GM12878 (cell line): ENCODE results near the gene GPI. TPM values are rescaled to one million over a fixed set of nuclear protein-coding genes. Genes with fewer than 3 reads are reported as not detected.

Experiments used
- ATAC-seq: fragments of 200-7000 bp; cut with Tn5 transposase; 3 replicates; pipeline ENCODE4 v1.9.1; 2020; ENCODE audit warnings: mild to moderate bottlenecking, moderate library complexity
- BruUV-seq: library from RNA; stranded (reverse); fragments of 400-500 nt; replicated peaks from 2 replicates; lab custom pipeline; 2021; lab: Mats Ljungman, UMichigan
- CTCF ChIA-PET: fragments of 300-600 bp; sonication (Branson Sonifier 250); formaldehyde crosslinking; extraction: SDS; loops from one replicate; lab custom pipeline; 2021; ENCODE audit warnings: inconsistent platforms; lab: Yijun Ruan, JAX
- POLR2A ChIA-PET: fragments of 350-600 bp; formaldehyde crosslinking; extraction: SDS; loops from one replicate; lab custom pipeline; 2021; ENCODE audit warnings: inconsistent platforms; lab: Charles Lee
- RAD21 ChIA-PET: fragments of 300-600 bp; sonication (Branson Sonifier 250); formaldehyde crosslinking; loops from one replicate; lab custom pipeline; 2023; ENCODE audit warnings: antibody characterized with exemption; ENCODE audit not compliant: unreplicated experiment; lab: Charles Lee
- SMC1A ChIA-PET: fragments of 300-600 bp; sonication (Branson Sonifier 250); formaldehyde crosslinking; loops from one replicate; lab custom pipeline; 2023; ENCODE audit not compliant: unreplicated experiment, uncharacterized antibody; lab: Charles Lee
- DNase-seq: peaks from one replicate; pipeline ENCODE4 v3.0.0-alpha.2; 2011; ENCODE audit warnings: low read depth, low spot score
- FAIRE-seq: peaks from 3 replicates; lab custom pipeline; 2011; peaks lifted over from hg19 to GRCh38; lab: Jason Lieb, UNC
- H2AFZ ChIP-seq: 2 replicates; pipeline ENCODE4 v1.6.0; 2011; ENCODE audit warnings: low read depth, low read length, control low read depth; ENCODE audit not compliant: control insufficient read depth
- H3K27ac ChIP-seq: 2 replicates; pipeline ENCODE4 v1.5.1; 2011; ENCODE audit warnings: control low read depth; ENCODE audit not compliant: control insufficient read depth, insufficient read depth
- H3K27me3 ChIP-seq, 2 experiments: replicated peaks in 1 of 2; 2 replicates each; pipeline versions ENCODE4 v1.6.0 to v1.6.1; 2011; ENCODE audit warnings: low read length in 1 of 2; ENCODE audit not compliant: control insufficient read depth in 2 of 2, insufficient read depth in 2 of 2
- H3K36me3 ChIP-seq, 2 experiments: 2 replicates each; pipeline ENCODE4 v1.5.1; 2011; ENCODE audit warnings: low read length in 1 of 2; ENCODE audit not compliant: control insufficient read depth in 2 of 2, insufficient read depth in 2 of 2
- H3K4me1 ChIP-seq: 2 replicates; pipeline ENCODE4 v1.6.1; 2011; ENCODE audit warnings: mild to moderate bottlenecking, low read length, moderate library complexity, mixed read lengths; ENCODE audit not compliant: control insufficient read depth, insufficient read depth
- H3K4me2 ChIP-seq: 2 replicates; pipeline ENCODE4 v1.6.0; 2011; ENCODE audit warnings: control low read depth; ENCODE audit not compliant: control insufficient read depth, insufficient read depth
- H3K4me3 ChIP-seq: fragments of 200-600 bp; sonication (generic); 2 replicates; pipeline ENCODE4 v1.5.1; 2016
- H3K79me2 ChIP-seq: 2 replicates; pipeline ENCODE4 v1.6.0; 2011; ENCODE audit warnings: low read length; ENCODE audit not compliant: control insufficient read depth, insufficient read depth
- H3K9ac ChIP-seq: 2 replicates; pipeline ENCODE4 v1.8.0; 2011; ENCODE audit warnings: low read length, control low read depth, mixed read lengths; ENCODE audit not compliant: control insufficient read depth, insufficient read depth
- H3K9me3 ChIP-seq: replicated peaks from 3 replicates; pipeline ENCODE4 v1.5.1; 2011; ENCODE audit warnings: mild to moderate bottlenecking, low read length; ENCODE audit not compliant: control insufficient read depth, insufficient read depth
- H4K20me1 ChIP-seq: 2 replicates; pipeline ENCODE4 v1.6.0; 2011; ENCODE audit not compliant: control insufficient read depth, insufficient read depth
- E2F8 ChIP-seq: fragments of 450-650 bp; IDR thresholded peaks from 2 replicates; pipeline ENCODE4 v1.6.1; 2018; ENCODE audit warnings: mild to moderate bottlenecking, low read depth, moderate library complexity; ENCODE audit not compliant: partially characterized antibody
- IKZF2 ChIP-seq, 2 experiments: fragments of 450-650 bp; IDR thresholded peaks; 2 replicates each; pipeline ENCODE4 v1.6.1; 2017; ENCODE audit warnings: mild to moderate bottlenecking in 2 of 2, moderate library complexity in 2 of 2
- TAF1 ChIP-seq: IDR thresholded peaks from 2 replicates; pipeline ENCODE4 v1.6.1; 2011; ENCODE audit warnings: mild to moderate bottlenecking, low read depth, low read length, borderline replicate concordance
- TCF12 ChIP-seq: IDR thresholded peaks from 2 replicates; pipeline ENCODE4 v1.6.1; 2011; ENCODE audit warnings: low read depth, mild to moderate bottlenecking, low read length
- WRNIP1 ChIP-seq: IDR thresholded peaks from 2 replicates; pipeline ENCODE4 v1.6.1; 2011; ENCODE audit warnings: low read depth, low read length, improper control_type of control experiment, borderline replicate concordance
- YBX1 ChIP-seq: fragments of 450-650 bp; IDR thresholded peaks from 2 replicates; pipeline ENCODE4 v1.6.1; 2016; ENCODE audit warnings: antibody characterized with exemption
- WGBS: methylation state at CpG from one replicate; pipeline ENCODE4 v1.1.6; 2016; ENCODE audit warnings: low lambda C conversion rate; ENCODE audit not compliant: insufficient replicate concordance, insufficient coverage; ENCODE audit errors: missing lambda C conversion rate; 5-methylcytosine and 5-hydroxymethylcytosine counted together
- in situ Hi-C: fragments of 300-500 bp; cut with MboI; formaldehyde crosslinking; loops from 9 replicates; pipeline ENCODE4 v1.14.3; 2018; ENCODE audit warnings: mixed read lengths
- intact Hi-C: fragments of 100-400 bp; cut with micrococcal nuclease; formaldehyde crosslinking; loops from one replicate; pipeline ENCODE4 v1.14.2; 2022; ENCODE audit not compliant: unreplicated experiment
- polyA plus RNA-seq, 11 experiments: library from polyadenylated mRNA; depleted of rRNA in 4 of 11; unstranded in 6 of 11; stranded (reverse) in 5 of 11; fragments of >200 nt; fragmentation: Nextera tagmentation in 4 of 11; fragmentation: Illumina TruSeq in 1 of 11; extraction: Ambion mirVana in 4 of 11; extraction: Trizol in 1 of 11; gene quantifications; 1 replicate in 1 of 11; 2 replicates in 10 of 11; pipeline versions ENCODE4 v1.2.1 to v1.2.3, GENCODE V29; 2011 to 2016; ENCODE audit warnings: inconsistent platforms in 2 of 11, missing spikeins in 2 of 11, low read depth in 1 of 11
- total RNA-seq, 4 experiments: library from RNA; depleted of rRNA in 3 of 4; stranded (reverse); fragments of >200 nt in 3 of 4; fragmentation: Illumina TruSeq in 1 of 4; extraction: Trizol in 1 of 4; gene quantifications; 2 replicates each; pipeline versions ENCODE4 v1.2.1 to v1.2.3, GENCODE V29; 2013 to 2021

GPI gene
- total and polyA plus RNA-seq, 10 of the 15 experiments (the other 5 are each of a cell fraction or from before 2014, with no cell fraction given) = 124 to 400 (median 190) TPM

GRCh38 chr19:34393031-34393430 lies 28.0 kb downstream of the GPI start (continued):
- no peak for TF ChIP-seq E2F8
- no peak for TF ChIP-seq TCF12
- TF ChIP-seq WRNIP1 = no peak
- no peak for TF ChIP-seq TAF1

- WGBS = 97% methylated on average over 10 of the region's 14 CpGs
- RAD21 ChIA-PET = no interaction called here
- FAIRE-seq (no peak), ATAC-seq (no peak), DNase-seq (no peak)
- H4K20me1 ChIP-seq = no peaks in the 10 kb centered on the region
- H3K27ac ChIP-seq = no peak overlapping the region
- POLR2A ChIA-PET = interaction anchor here (0.5 kb wide), 1 partner anchor 674 kb away, joined by 5 read pairs; no protein-coding TSS in a partner anchor
- no peak overlapping the region for H2AFZ ChIP-seq
- TF ChIP-seq WRNIP1 = no peak
- no peak for TF ChIP-seq IKZF2 (IDR thresholded peaks at IDR 0.05)
- TF ChIP-seq YBX1 = no peak
- in situ Hi-C loops (no loop called here), intact Hi-C loops (no loop called here)
- H3K36me3 ChIP-seq = peaks cover 49 to 52% of the 10 kb centered on the region in 2 experiments
- H3K9me3 ChIP-seq = no peaks in the 10 kb centered on the region
- BruUV-seq = no TSS peak
- CTCF ChIA-PET = no interaction called here
- H3K4me2 ChIP-seq = no peak overlapping the region
- SMC1A ChIA-PET = no interaction called here
- H3K79me2 ChIP-seq = no peaks in the 10 kb centered on the region
- H3K27me3 ChIP-seq = no peaks in the 10 kb centered on the region
- no peak overlapping the region for H3K9ac ChIP-seq
- H3K4me1 ChIP-seq = no peaks in the 10 kb centered on the region
- H3K4me3 ChIP-seq = no peak overlapping the region
Measured at GRCh38 chr19:34393629-34394028, 28.6 kb downstream of the GPI start.
